ENCODE measurements around the gene EPO. TPM values are rescaled to one million over a fixed set of nuclear protein-coding genes. Genes with fewer than 3 reads are reported as not detected.
"Not testable (repeated sequence)": the region's sequence is repeated elsewhere in the genome, so short reads cannot be mapped to it uniquely, and the experiment has no call there.

EPO gene
- total and polyA plus RNA-seq, 10 donors, result 0.06 to 0.42 (median 0.19) TPM; not detected in 6

- Histone ChIP-seq H3K27ac (no peak overlapping the region), H3K27me3 (replicated peaks in 1 of 7) (no peaks in the 10 kb centered on the region), H3K4me1 (peaks cover 6 to 31% (median 26%) of the 10 kb centered on the region in 6 donors), H3K4me3 (no peak overlapping the region), H3K9me3 (no peaks in the 10 kb centered on the region), H3K36me3 (peaks cover 0 to 19% (median 0%) of the 10 kb centered on the region in 6 donors)
- DNase-seq, result no peak
- TF ChIP-seq POLR2AphosphoS5 (IDR thresholded peaks at IDR 0.05) (no peak), CTCF (IDR thresholded peaks at IDR 0.05 in 8 of 11, conservative IDR thresholded peaks at IDR 0.05 in 3 of 11) (no peak), POLR2A (IDR thresholded peaks at IDR 0.05) (no peak)
- intact Hi-C loops (cut with DNase I; ENCODE audit: low total_unique reads), result loop anchor here (10.0 kb wide), 3 partner anchors 146 to 346 kb away; partner anchors contain the start of genes SLC12A9 and TSC22D4
- 70 to 86% (median 74%) methylated on average over 6 of the region's 6 CpGs for WGBS, 5 donors
Measured at GRCh38 chr7:100708395-100708794, 11.9 kb upstream of the EPO start.

GRCh38 chr7:100710452-100710851, 9.8 kb upstream of the EPO start:
- no peaks in the 10 kb centered on the region for H3K27me3 ChIP-seq (replicated peaks in 1 of 7)
- intact Hi-C loops (cut with DNase I; ENCODE audit: low total_unique reads), result no loop called here
- peaks cover 0 to 19% (median 0%) of the 10 kb centered on the region in 6 donors for H3K36me3 ChIP-seq
- no peak overlapping the region for H3K27ac ChIP-seq
- no peak for TF ChIP-seq POLR2A (IDR thresholded peaks at IDR 0.05)
- no peak for TF ChIP-seq POLR2AphosphoS5 (IDR thresholded peaks at IDR 0.05)
- TF ChIP-seq CTCF (IDR thresholded peaks at IDR 0.05 in 8 of 11, conservative IDR thresholded peaks at IDR 0.05 in 3 of 11), result no peak
- H3K9me3 ChIP-seq, result no peaks in the 10 kb centered on the region
- 72 to 99% (median 85%) methylated on average over 4 of the region's 4 CpGs for WGBS, 5 donors
- H3K4me3 ChIP-seq, result no peak overlapping the region
- peaks cover 6 to 22% (median 18%) of the 10 kb centered on the region in 6 donors for H3K4me1 ChIP-seq
- no peak for DNase-seq

GRCh38 chr7:100711369-100711768, 8.9 kb upstream of the EPO start:
- no peak for TF ChIP-seq POLR2A (IDR thresholded peaks at IDR 0.05)
- no peak for TF ChIP-seq POLR2AphosphoS5 (IDR thresholded peaks at IDR 0.05)
- TF ChIP-seq CTCF (IDR thresholded peaks at IDR 0.05 in 8 of 11, conservative IDR thresholded peaks at IDR 0.05 in 3 of 11), result no peak
- no peak for DNase-seq
- Histone ChIP-seq H3K4me1 (peaks cover 6 to 19% (median 14%) of the 10 kb centered on the region in 6 donors), H3K27ac (no peak overlapping the region), H3K9me3 (no peaks in the 10 kb centered on the region), H3K36me3 (peaks cover 0 to 19% (median 0%) of the 10 kb centered on the region in 6 donors), H3K27me3 (replicated peaks in 1 of 7) (peaks cover 0 to 1% (median 0%) of the 10 kb centered on the region in 7 donors), H3K4me3 (no peak overlapping the region)
- 93 to 96% (median 95%) methylated on average over 9 to 11 of the region's 11 CpGs for WGBS, 5 donors
- intact Hi-C loops (cut with DNase I; ENCODE audit: low total_unique reads), result no loop called here

GRCh38 chr7:100714725-100715124, 5.5 kb upstream of the EPO start:
- Histone ChIP-seq H3K4me3 (no peak overlapping the region), H3K36me3 (no peaks in the 10 kb centered on the region), H3K27ac (no peak overlapping the region), H3K4me1 (no peaks in the 10 kb centered on the region), H3K9me3 (peaks cover 0 to 17% (median 8%) of the 10 kb centered on the region in 8 donors), H3K27me3 (replicated peaks in 1 of 7) (peaks cover 0 to 27% (median 5%) of the 10 kb centered on the region in 7 donors)
- TF ChIP-seq POLR2A (IDR thresholded peaks at IDR 0.05), result no peak
- no peak for TF ChIP-seq CTCF (IDR thresholded peaks at IDR 0.05 in 8 of 11, conservative IDR thresholded peaks at IDR 0.05 in 3 of 11)
- TF ChIP-seq POLR2AphosphoS5 (IDR thresholded peaks at IDR 0.05), result no peak
- intact Hi-C loops (cut with DNase I; ENCODE audit: low total_unique reads), result no loop called here
- DNase-seq, result no peak
- WGBS, 5 donors, result 81 to 91% (median 85%) methylated on average over 3 to 8 of the region's 8 CpGs

GRCh38 chr7:100717073-100717472, 3.2 kb upstream of the EPO start:
- intact Hi-C loops (cut with DNase I; ENCODE audit: low total_unique reads); H3K27ac ChIP-seq; DNase-seq; H3K36me3 ChIP-seq; H3K4me3 ChIP-seq: not testable (repeated sequence)
- 88 to 98% (median 94%) methylated on average over 2 of the region's 2 CpGs for WGBS, 5 donors
- peaks cover 0 to 17% (median 8%) of the 10 kb centered on the region in 8 donors for H3K9me3 ChIP-seq
- peaks cover 0 to 17% (median 11%) of the 10 kb centered on the region in 6 donors for H3K4me1 ChIP-seq
- peaks cover 0 to 51% (median 26%) of the 10 kb centered on the region in 7 donors for H3K27me3 ChIP-seq (replicated peaks in 1 of 7)
